ENCODE results near the gene TRIM15. TPM values are rescaled to one million over a fixed set of nuclear protein-coding genes. Genes with fewer than 3 reads are reported as not detected.

TRIM15 gene
- total and polyA plus RNA-seq, 10 of the 15 experiments (the other 5 are each of a cell fraction or from before 2014, with no cell fraction given): 0.29 TPM; not detected in 9

- intact Hi-C loops (cut with micrococcal nuclease; ENCODE audit: unreplicated experiment): no loop called here
- SMC1A ChIA-PET (ENCODE audit: uncharacterized antibody, unreplicated experiment): interaction anchor here (1.4 to 2.9 kb wide), 2 partner anchors 13 to 23 kb away, joined by 3 to 14 read pairs; no protein-coding TSS in a partner anchor
These were observed 18.5 kb upstream of the TRIM15 start for GRCh38 chr6:30144811-30145210.

More at GRCh38 chr6:30144811-30145210, 18.5 kb upstream of the TRIM15 start:
- ATAC-seq (no peak), FAIRE-seq (no peak), DNase-seq (ENCODE audit: low read depth, low spot score) (no peak)
- BruUV-seq (replicated peaks): no TSS peak
- no peak overlapping the region for H2AFZ ChIP-seq (ENCODE audit: control insufficient read depth, low read depth, low read length)
- H3K4me1 ChIP-seq (ENCODE audit: control insufficient read depth, insufficient read depth, low read length): no peaks in the 10 kb centered on the region; the same call in 1 of the 2 replicates
- H3K36me3 ChIP-seq (ENCODE audit: control insufficient read depth in 2 of 2, insufficient read depth in 2 of 2, low read length in 1 of 2): no peaks in the 10 kb centered on the region
- ChIA-PET POLR2A (interaction anchor here (0.7 kb wide), 1 partner anchor 189 kb away, joined by 3 read pairs; no protein-coding TSS in a partner anchor), CTCF (interaction anchor here (1.2 to 3.8 kb wide), 2 partner anchors 14 to 40 kb away, joined by 3 to 28 read pairs; no protein-coding TSS in a partner anchor), RAD21 (ENCODE audit: unreplicated experiment) (interaction anchor here (1.2 kb wide), 1 partner anchor 41 kb away, joined by 3 read pairs; no protein-coding TSS in a partner anchor)
- 20% methylated on average over 6 of the region's 6 CpGs for WGBS (ENCODE audit: insufficient coverage, insufficient replicate concordance, low lambda C conversion rate, missing lambda C conversion rate)
- no peaks in the 10 kb centered on the region for H4K20me1 ChIP-seq (ENCODE audit: control insufficient read depth, insufficient read depth)
- H3K4me2 ChIP-seq (ENCODE audit: control insufficient read depth, insufficient read depth): no peak overlapping the region
- H3K9me3 ChIP-seq (replicated peaks; ENCODE audit: control insufficient read depth, insufficient read depth, low read length): no peaks in the 10 kb centered on the region
- in situ Hi-C loops (cut with MboI): no loop called here
- H3K79me2 ChIP-seq (ENCODE audit: control insufficient read depth, insufficient read depth, low read length): no peaks in the 10 kb centered on the region
- H3K27ac ChIP-seq (ENCODE audit: control insufficient read depth, insufficient read depth): no peak overlapping the region
- no peak for TF ChIP-seq CBFB (IDR thresholded peaks at IDR 0.05; ENCODE audit: low read depth)
- no peak for TF ChIP-seq CBX5 (IDR thresholded peaks at IDR 0.05; ENCODE audit: low read depth)
- TF ChIP-seq ZNF217 (IDR thresholded peaks at IDR 0.05): no peak
- no peak for TF ChIP-seq JUND (IDR thresholded peaks at IDR 0.05; ENCODE audit: low read depth, low read length)
- TF ChIP-seq PAX8 (IDR thresholded peaks at IDR 0.05): no peak
- no peak for TF ChIP-seq ZBTB40 (IDR thresholded peaks at IDR 0.05; ENCODE audit: borderline replicate concordance)
- TF ChIP-seq IKZF2 (IDR thresholded peaks at IDR 0.05): no peak
- TF ChIP-seq POU2F2 (IDR thresholded peaks at IDR 0.05; ENCODE audit: borderline replicate concordance, low read depth, low read length): no peak
- no peak for TF ChIP-seq GABPA (IDR thresholded peaks at IDR 0.05; ENCODE audit: low read depth)
- TF ChIP-seq SMAD5 (IDR thresholded peaks at IDR 0.05; ENCODE audit: low read depth): no peak
- TF ChIP-seq IRF5 (IDR thresholded peaks at IDR 0.05; ENCODE audit: borderline replicate concordance): no peak
- TF ChIP-seq ATF7 (IDR thresholded peaks at IDR 0.05; ENCODE audit: low read depth): no peak
- no peak for TF ChIP-seq IRF4 (IDR thresholded peaks at IDR 0.05; ENCODE audit: low read depth, low read length)
- TF ChIP-seq YBX1 (IDR thresholded peaks at IDR 0.05): no peak
- no peak for TF ChIP-seq EGR1 (IDR thresholded peaks at IDR 0.05; ENCODE audit: borderline replicate concordance in 1 of 2, low read depth in 2 of 2, low read length in 2 of 2)
- TF ChIP-seq TBL1XR1 (IDR thresholded peaks at IDR 0.05; ENCODE audit: low read depth, low read length): no peak
- TF ChIP-seq EED (IDR thresholded peaks at IDR 0.05; ENCODE audit: low read depth): no peak
- TF ChIP-seq STAT1 (conservative IDR thresholded peaks at IDR 0.05): no peak
- no peak overlapping the region for H3K4me3 ChIP-seq
- H3K27me3 ChIP-seq (replicated peaks in 1 of 2; ENCODE audit: control insufficient read depth in 2 of 2, insufficient read depth in 2 of 2, low read length in 1 of 2): peaks cover 0 to 3% of the 10 kb centered on the region in 2 experiments; a peak in 2 of 4 replicates
- no peak overlapping the region for H3K9ac ChIP-seq (ENCODE audit: control insufficient read depth, insufficient read depth, low read length)

Data from GM12878 (cell line).